Vagina (tissue), 2 donors: Measurements from ENCODE around the gene AMN1.

ENCODE experiments used
- POLR2AphosphoS5 ChIP-seq, 2 donors: sonication (generic); formaldehyde crosslinking; IDR thresholded peaks; one replicate each; pipeline ENCODE4 v1.9.0; 2017; ENCODE audit warnings: antibody characterized with exemption in 2 of 2, mild to moderate bottlenecking in 2 of 2, low read depth in 1 of 2; ENCODE audit not compliant: insufficient read depth in 1 of 2
- TF ChIP-seq, protein P1 (sequence below), 3 experiments: fragments of 450-650 bp in 2 of 3; fragments of 200-600 bp in 1 of 3; sonication (generic) in 1 of 3; IDR thresholded peaks; one replicate each; pipeline ENCODE4 v1.5.1; 2017 to 2019; ENCODE audit warnings: antibody characterized with exemption in 3 of 3, mild to moderate bottlenecking in 2 of 3, moderate library complexity in 2 of 3

DNA sequence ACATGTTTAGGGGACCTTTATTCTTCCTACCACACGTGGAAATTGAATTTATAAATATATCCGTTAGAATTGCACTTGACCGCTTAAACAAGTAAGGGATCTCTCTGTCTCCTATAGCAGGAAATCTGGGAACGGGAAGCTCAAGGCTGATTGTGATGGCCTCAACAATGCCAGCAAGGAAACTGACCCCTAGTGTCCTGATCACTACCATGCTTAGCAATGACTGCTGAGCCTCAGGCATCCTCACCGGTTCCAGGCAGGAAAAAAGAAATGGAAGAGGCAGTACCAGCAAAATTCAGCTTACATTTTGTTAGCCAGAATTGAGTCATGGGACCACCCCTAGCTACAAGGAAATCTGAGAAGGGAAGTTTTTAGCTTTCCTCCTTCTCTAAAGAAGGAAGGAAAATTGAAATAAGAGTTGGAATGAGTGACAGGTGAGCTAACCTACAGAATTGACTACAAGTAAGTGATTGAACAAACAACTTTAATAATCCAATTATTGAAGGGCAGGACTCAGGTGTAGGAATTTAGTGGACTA lies 43.9 kb upstream of the AMN1 start:
- TF ChIP-seq, protein P1, sequence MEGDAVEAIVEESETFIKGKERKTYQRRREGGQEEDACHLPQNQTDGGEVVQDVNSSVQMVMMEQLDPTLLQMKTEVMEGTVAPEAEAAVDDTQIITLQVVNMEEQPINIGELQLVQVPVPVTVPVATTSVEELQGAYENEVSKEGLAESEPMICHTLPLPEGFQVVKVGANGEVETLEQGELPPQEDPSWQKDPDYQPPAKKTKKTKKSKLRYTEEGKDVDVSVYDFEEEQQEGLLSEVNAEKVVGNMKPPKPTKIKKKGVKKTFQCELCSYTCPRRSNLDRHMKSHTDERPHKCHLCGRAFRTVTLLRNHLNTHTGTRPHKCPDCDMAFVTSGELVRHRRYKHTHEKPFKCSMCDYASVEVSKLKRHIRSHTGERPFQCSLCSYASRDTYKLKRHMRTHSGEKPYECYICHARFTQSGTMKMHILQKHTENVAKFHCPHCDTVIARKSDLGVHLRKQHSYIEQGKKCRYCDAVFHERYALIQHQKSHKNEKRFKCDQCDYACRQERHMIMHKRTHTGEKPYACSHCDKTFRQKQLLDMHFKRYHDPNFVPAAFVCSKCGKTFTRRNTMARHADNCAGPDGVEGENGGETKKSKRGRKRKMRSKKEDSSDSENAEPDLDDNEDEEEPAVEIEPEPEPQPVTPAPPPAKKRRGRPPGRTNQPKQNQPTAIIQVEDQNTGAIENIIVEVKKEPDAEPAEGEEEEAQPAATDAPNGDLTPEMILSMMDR (IDR thresholded peaks at IDR 0.05) = no peak
- TF ChIP-seq POLR2AphosphoS5 (IDR thresholded peaks at IDR 0.05; ENCODE audit: insufficient read depth in 1 of 2, low read depth in 1 of 2) = no peak
